GM12865 (cell line): ENCODE results near the gene YAE1.

Experiments
- DNase-seq: peaks from one replicate; pipeline ENCODE4 v3.0.0; 2010; ENCODE audit warnings: low read depth
- H3K4me3 ChIP-seq: 2 replicates; pipeline ENCODE4 v1.5.1; 2011; ENCODE audit warnings: mild to moderate bottlenecking, low read depth, low read length, control low read depth
- CTCF ChIP-seq: IDR thresholded peaks from 2 replicates; pipeline ENCODE4 v1.5.1; 2011; ENCODE audit warnings: low read length, control low read depth, low read depth, inconsistent platforms; ENCODE audit not compliant: insufficient read depth; ENCODE audit errors: missing control alignments

Gene YAE1

GRCh38 chr7:39553436-39553835 is 12.8 kb upstream of the YAE1 start:
- no peak for TF ChIP-seq CTCF
- DNase-seq, result no peak
- no peak overlapping the region for H3K4me3 ChIP-seq

DNA sequence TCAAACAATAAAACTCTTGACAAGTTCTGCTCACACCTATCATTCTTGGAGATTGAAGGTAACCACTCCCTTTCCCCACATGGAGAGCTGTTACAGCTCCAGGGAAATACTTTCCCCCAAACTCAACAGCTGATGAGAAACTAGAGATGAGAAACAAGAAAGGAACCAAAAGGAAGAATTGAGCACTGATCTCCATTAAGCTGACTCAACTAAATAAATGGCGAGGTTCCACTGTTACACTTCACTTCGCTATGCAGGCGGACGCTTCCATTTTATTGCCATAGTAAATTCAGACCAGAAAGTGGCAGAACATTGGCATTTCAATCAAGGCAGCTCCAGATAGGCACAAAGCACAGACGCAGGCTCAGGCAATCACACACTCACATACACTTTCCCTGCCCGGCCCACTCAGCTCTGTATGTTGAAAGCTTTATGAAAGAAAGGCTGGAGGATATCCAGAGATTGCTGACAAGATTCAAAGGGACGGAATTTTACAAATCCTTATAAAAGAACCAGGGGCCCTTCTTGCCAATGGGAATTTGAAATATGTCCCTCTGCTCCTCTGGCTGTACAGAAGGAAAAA is 11.5 kb upstream of the YAE1 start:
- no peak for DNase-seq
- no peak overlapping the region for H3K4me3 ChIP-seq
- TF ChIP-seq CTCF, result no peak

GRCh38 chr7:39557222-39557621 is 9.0 kb upstream of the YAE1 start:
- no peak for TF ChIP-seq CTCF
- no peak for DNase-seq
- no peak overlapping the region for H3K4me3 ChIP-seq

DNA sequence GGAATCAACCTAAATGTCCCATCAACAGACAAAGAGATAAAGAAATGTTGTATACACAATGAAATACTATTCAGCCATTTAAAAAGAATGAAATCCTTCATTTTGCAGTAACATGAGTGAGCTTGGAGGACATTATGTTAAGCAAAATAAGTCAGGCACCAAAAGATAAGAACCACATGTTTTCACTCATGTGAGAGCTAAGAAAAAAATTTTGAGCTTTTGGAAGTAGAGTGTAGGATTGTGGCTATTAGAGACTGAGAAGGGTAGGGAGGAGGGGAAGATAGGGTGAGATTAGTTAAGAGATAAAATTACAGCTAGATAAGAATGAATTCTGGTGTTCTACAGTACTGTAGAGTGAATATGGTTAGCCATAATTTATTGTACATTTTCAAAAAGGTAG is 8.3 kb upstream of the YAE1 start:
- H3K4me3 ChIP-seq, result no peak overlapping the region
- no peak for TF ChIP-seq CTCF
- DNase-seq, result no peak

DNA sequence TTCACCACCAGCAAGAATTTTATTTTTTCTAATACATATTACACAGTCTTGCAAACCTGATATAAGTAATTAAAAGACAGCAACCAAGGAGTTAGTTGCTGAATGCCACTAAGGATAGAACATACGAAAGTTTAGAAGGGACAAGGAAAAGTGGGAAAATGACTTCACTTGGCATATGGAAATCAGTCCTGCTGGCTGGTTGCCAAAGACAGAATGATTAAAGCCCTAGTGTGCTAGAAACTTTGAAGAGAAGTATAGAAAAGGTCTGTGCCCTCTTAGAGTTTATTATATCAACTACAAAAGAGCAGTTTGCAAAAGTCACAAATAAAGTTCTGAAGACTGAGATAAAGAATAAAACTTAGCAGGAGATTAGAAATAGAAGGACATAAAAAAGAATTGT is 5.8 kb upstream of the YAE1 start:
- no peak for DNase-seq
- TF ChIP-seq CTCF, result no peak
- H3K4me3 ChIP-seq, result no peak overlapping the region

- no peak for TF ChIP-seq CTCF
- H3K4me3 ChIP-seq, result no peak overlapping the region
- no peak for DNase-seq
Measured at GRCh38 chr7:39560997-39561396, 5.2 kb upstream of the YAE1 start.

DNA sequence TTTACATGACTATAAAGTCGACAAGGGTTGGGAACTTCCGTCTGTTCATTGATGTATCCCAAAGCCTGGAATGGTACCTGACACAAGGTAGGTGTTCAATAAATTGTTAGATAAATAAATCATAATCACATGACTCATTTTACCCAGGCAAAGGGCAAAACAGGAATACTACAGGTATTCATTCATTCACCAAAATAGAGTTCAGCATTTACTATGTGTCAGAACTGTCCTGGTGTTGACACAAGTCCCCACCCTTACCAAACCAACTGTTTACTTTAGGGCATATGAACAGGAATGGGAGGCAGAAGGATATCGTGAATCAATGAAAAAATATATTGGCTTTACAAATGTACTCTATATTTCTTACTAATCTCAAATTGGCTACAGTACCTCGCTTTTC is 666 bp upstream of the YAE1 start:
- TF ChIP-seq CTCF, result no peak
- no peak for DNase-seq
- peak overlapping the region; percentile 65 for H3K4me3 ChIP-seq
